ENCODE measurements around the gene TNFRSF18.
A peak's percentile ranks its signal among the peaks of the same experiment; 100 is the strongest.

Gene TNFRSF18

DNA sequence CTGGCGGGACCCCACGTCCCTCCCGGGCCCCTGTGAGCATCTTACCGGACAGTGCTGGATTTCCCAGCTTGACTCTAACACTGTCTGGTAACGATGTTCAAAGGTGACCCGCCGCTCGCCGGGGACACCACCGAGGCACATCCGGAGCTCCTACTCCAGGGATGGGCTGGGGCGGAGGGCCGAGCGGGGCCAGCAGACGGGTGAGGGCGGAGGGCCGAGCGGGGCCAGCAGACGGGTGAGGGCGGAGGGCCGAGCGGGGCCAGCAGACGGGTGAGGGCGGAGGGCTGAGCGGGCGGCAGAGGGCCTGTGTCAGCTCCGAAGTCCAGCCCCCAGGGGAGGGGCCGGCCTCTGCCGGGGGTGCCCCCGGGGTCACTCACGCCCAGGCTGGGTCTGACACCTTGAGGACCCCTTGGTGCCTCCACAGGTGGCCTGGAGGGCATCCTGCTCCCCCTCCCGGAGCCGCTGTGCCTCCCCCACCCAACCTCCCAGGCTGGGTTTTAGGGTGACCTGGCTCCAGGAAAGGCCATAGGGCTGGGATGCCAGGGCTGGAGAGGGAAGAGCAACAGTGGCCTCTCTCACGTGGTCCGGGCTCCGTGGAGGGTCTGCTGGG is 38.4 kb downstream of the TNFRSF18 start:
- DNase-seq (ENCODE audit: extremely low read depth in 1 of 2, low read depth in 1 of 2): no peak

DNA sequence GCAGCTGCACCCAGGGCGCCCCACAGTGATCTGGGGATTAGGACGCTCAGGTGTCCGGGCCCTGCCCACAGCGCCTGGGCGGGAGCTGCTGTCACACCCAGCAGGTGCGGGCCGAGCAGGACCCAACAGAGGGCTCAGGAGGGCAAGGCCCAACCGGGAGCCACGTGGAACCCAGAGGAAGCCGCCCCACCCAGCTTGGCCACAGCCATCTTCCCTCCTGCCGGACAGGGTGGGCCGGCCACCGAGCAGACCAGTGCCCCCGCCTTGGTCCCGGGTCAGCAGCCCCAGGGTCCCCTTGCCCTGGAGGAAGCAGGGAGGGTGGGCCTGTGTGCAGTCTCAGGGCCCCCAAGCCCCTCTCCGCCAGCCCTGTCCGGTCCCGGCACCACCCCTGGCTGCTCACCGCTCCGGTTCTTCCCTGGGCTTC is 39.0 kb downstream of the TNFRSF18 start:
- DNase-seq (ENCODE audit: extremely low read depth in 1 of 2, low read depth in 1 of 2): no peak

DNA sequence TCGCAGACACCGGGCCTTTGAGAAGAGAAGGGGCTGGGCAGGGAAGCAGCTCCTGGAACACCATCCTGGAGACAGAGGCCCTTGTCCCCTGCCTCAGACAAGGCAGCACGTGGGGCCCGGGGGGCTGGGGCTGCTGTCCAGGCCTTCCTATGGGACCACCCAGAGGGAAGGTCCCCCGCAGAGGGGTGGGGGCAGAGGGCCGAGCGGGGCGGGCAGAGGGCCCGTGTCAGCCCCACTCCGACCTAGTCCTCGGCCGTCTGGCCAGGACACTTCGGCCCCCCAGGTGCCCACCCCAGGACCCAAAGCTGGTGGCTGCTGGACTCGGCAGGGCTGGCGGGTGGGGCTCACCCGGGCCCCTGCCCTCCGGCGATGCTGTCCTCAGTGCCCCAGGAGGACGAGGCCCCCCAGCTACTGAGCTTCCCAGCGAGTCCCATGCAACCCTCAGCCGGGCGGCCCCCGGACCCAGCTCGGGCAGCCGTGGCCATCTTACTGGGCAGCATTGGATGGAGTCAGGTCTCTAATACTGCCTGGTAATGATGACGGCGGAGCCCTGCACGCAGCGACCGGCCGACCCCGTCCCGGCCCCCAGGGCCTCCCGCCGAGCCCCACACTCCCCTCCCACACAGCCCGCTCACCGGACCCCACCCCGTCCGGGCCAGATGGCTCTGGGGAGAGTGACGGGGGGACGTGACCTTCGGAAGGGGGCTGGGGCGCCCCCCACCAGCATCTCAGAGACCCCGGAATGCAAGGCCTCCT is 39.6 kb downstream of the TNFRSF18 start:
- no peak for DNase-seq (ENCODE audit: extremely low read depth in 1 of 2, low read depth in 1 of 2)

DNA sequence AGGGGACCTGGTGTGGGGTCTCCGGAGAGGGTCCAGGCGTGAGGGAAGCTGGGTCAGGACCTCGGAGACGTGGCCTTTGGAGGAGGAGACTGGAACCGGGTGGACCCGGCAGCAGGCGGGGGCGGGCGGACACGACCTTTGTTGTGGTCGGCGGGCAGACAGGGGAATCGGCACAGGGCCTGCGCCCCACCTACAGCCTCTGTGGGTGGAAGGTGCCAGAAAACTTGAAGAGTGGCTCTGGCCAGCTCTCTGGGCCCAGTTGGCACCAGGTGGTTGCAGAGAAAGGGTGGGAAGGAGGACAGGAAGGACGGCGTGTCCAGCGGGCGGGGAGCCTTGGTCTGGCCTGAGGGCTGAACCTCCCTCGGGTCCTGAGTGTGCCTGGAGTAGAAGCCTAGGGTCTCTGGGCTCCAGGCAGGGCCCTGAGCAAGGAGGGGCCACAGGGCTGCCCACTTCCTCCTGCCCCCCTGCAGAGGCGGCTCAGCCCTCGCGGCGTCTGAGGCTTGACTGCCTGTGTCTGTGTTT is 40.4 kb downstream of the TNFRSF18 start:
- no peak for DNase-seq (ENCODE audit: extremely low read depth in 1 of 2, low read depth in 1 of 2)

DNA sequence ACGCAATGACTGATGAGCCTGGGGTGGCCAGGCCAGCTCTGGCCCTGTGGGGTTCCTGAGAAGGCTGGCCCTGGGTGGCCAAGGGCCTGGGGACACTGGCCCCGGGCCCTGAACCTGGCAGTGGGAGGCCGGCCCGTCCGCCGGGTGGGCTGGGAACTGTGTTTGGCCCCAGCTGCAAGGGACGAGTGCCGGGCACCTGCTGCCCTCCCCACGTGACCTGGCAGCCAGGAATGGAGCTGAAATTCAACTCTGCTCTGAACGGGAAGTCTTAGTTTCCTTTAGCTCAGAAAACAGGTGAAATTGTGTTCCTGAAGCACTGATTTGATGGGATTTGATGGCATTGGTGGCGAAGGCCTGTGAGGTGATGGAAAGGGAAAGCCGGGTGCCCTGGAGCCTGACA is 40.9 kb downstream of the TNFRSF18 start:
- no peak for DNase-seq (ENCODE audit: extremely low read depth in 1 of 2, low read depth in 1 of 2)

DNA sequence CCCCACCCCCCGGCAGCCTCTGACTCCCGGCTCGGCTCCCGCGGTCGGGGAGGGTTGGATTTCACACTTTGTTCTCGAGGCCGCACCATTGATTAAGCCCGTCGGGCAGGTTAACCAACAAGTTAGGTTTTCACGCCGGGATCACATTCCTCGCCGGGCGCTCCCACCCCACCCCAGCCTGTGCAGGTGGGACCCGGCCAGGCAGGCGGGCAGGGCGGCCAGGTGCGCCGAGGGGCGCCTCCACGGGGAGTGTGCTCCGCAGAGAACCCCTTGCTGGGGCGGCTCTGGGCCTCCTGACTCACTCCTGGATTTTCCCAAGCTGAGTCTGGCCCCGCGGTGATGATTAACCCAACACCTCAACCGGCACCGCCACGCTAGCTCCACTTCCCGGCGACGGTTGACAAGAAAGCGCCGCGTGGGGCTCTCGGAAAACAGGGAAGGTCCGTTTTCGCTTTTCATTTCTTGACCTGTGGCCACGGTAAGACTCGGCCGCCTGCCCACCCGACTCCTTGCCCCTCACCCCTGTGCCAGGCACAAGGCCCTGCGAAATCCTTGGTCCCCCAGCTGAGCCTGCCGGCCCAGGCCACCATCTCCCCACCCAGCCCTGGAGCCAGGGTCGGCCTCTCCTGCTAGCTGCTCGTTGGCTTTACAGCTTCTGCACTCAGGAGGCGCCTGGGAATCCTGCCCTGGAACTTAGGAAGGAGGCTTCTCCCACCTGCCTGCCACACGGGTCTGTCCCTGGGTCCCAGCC is 41.5 kb downstream of the TNFRSF18 start:
- no peak for DNase-seq (ENCODE audit: extremely low read depth in 1 of 2, low read depth in 1 of 2)

DNA sequence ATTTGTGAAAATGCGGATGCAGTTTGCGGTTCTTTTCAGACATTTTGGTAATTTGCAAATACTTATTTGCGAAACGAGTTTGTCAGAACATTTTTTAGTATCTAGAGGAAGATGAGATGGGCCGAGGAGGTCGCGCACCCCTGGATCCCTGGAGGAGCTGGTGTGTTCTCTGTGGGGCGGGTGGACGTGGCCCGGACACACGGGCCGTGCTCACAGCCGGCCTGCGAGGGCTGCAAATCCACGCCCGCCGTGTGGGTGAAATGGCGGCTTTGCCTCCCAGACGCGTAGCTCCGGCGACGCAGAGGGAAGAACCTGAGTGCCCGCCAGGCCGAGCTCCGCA is 42.1 kb downstream of the TNFRSF18 start:
- no peak for DNase-seq (ENCODE audit: extremely low read depth in 1 of 2, low read depth in 1 of 2)

DNA sequence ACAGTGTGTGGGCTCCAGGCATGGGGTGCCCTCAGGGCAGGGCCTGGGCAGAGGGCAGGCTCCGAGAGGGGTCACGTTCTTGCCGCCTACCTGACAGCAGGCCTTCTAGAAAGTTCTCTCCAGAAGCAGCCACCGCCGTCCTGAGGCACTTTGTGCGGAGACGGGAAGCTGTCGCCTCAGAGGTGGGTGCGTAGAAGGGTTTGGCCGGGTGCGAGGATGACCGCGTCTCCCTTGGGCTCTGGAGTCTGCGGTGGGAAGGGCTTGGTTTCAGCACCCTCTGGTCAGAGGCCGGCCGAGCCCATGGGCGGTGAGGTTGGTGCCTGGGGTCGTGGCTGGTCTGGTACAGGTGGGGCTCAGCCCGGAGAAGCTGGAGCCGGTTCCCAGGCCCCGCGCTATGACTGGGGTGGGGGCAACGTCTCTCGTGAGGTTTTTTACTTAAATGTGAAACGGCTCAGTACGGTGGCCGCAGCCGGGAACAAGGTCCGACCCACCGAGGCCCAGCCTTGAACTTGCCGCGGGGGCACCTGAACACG is 42.8 kb downstream of the TNFRSF18 start:
- no peak for DNase-seq (ENCODE audit: extremely low read depth in 1 of 2, low read depth in 1 of 2)

DNA sequence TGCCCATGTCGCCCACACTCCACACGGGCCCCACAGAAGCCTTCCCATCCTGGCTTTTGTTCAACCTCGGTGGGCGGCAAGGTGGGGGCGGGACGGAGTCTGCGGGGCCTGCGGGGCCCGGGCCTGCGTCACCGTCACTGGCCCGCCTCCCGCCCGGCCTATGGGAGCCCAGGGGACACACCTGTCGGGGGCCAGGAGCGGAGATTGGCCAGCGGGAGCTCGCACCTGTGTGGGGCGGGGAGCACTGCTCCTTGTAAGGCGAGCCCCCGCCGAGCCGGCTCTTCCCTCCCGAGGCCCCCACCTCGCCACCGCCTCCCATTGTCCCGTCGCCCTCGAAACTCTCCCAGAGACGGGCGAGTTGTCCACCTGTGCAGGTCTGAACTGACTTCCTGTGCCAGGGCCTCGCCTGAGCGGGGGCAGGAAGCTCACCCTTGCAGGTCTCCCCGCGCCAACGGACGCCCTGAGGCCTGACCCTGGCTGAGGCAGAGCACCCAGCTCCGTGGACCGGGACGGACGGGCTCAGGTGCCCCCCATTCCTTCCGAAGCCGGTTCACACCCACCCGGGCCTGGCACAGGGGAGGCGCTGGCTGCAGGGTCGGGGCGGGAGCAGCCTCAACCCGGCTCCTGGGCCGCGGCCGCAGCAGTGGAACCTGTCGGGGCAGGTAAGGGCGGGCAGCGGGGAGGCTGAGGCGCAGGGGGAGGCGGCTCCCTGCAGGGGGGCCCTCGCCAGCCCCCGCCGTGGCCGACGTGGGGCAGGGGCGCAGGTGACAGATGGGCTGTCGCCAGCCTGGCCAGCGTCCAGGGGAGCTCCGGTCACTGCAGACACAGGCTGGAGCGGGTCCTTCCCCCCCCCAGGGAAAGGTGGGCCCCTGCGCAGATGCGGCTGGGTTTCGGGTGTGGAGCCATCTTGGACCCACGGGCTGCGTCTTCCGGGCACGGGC is 43.5 kb downstream of the TNFRSF18 start:
- no peak for DNase-seq (ENCODE audit: extremely low read depth in 1 of 2, low read depth in 1 of 2)

DNA sequence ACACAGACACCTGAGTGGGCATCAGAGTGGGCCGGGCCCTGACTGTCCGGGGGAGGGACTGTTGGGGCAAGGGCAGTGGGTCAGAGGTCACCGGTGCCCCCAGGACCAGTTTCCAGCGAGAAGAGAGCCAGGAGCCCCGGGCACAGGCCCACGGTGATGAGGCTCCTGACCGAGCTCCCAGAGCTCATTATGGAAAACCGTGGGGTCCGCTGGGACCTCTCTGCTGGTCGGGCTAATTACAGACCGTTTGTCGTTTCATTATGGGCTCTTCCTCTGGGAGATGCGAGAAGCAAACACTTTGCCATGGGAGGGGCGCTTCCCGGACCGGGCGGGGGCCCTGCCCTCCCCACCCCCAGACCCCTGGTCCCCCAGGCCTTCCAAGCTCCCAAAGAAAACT is 44.7 kb downstream of the TNFRSF18 start:
- no peak for DNase-seq (ENCODE audit: extremely low read depth in 1 of 2, low read depth in 1 of 2)

DNA sequence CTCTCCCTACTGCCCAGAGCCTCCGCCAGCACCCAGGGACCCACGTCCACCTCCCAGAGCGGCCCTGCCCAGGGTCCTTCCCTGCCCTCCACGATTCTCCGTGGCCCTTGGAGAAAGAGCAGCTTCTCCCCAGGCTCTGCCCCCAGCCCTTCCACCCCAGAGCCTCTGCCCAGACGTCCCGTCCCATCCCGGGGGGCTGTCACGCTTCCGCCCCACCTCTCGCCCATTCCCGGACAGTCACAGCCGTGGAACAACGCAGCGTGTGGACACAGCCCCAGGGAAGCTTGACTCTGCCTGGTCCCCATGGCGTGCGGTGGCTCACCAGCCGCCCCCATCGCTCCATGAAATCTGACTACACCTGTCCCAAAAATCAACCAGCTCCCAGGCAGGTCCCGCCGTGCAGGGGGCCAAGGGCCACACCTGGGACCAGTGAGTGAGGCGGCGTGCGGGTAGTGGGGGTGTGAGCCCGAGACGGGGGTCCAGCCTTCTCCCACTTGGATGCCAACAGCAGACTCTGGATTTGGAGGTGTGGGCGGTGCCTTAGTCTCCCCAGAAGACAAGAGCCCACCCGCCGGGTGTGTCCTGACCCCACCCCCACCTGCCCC is 45.2 kb downstream of the TNFRSF18 start:
- DNase-seq (ENCODE audit: extremely low read depth in 1 of 2, low read depth in 1 of 2): no peak

DNA sequence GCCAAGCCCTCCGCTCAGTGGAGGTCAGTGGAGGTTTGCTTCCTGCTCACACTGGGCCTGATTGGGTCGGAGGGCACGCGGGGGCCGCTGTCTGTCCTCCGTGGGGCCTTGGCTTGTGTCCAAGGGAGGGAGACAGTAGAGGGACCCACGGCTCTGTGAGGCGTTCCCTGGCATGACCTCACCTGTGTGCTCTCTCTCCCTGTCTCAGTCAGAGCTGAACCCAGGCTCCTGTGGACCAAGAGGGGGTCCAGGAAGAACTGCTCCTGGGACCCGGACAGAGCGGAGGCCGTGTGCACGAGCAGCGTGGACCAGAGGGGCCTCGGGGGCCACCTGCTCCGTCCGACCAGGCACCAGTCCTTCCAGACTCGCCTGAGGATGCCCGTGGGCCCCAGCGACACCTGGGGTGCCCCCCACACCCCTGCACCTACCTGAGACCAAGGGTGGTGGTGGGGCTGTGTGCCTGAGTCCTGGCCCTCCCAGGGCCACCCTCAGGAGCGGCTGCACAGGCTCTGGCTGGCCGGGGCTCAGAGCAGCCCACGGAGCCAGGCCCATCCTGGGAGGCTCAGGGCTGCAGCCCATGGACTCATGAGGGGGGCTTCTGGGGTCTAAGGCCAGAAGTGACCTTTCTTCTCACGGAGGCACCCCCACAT is 46.0 kb downstream of the TNFRSF18 start:
- no peak for DNase-seq (ENCODE audit: extremely low read depth in 1 of 2, low read depth in 1 of 2)

DNA sequence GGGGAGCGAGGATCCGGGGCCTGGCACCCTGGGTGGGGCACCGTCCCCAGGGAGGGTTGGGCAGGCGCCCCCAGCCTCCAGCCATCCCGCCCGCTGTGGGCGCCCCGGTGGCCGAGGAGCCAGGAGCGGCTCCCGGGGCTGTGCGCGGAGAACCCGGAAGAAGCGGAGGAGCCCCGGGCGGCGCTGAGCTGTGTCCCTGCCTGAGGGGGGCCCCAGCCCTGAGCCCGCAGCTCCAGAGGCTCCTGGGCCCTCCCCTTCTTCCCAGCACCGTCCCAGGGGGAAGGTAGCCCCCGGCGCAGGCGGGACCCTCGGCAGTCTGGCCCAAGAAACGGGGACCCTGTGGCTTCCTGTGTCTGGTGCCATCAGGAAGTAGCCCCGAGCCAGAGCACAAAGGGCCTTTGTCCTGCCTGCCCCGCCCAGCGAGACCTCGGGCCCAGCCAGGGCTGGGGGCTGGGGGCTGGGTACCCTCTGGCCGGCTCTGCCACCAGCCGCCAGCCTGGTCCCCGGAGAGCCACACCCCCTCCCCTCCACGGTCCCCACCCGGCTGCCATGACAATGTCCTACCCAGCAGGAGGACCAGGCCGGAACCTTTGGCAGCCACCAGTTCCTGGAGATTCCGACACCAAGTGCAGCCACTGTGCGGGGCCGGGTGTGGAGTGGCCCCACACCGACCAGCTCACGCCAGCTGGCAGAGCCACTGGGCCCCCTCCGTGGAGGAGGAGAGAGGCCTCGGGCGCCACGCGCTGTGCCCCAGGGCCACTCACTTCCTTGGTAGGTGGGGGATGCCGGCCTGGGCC is 48.3 kb downstream of the TNFRSF18 start:
- no peak for DNase-seq (ENCODE audit: extremely low read depth in 1 of 2, low read depth in 1 of 2)

DNA sequence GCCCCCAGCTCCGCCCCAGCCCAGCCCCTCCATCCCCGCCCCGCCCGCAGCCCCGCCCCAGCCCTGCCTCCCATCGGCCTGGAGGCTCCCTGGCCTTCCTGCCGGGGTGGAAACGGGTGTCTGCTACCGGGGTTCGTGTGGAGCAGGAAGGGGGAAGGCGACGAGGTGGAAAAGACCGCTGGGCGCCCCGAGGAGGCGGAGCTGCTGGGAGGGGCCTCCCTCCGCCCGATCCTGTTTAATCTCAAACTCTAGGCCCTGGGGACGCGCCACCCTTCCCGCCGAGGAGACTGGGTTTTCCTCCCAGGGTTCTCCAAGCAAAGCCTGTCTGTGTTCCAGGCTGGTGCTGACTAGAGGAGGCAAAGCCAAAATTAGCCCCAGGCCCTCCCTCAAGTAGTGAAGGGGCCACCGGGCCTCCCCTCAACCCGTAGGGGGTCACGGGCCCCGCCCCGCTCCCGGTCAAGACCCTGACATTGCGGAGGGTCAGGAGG is 48.9 kb downstream of the TNFRSF18 start:
- peak in 1 of 2 donors; percentile 37 for DNase-seq (ENCODE audit: extremely low read depth in 1 of 2, low read depth in 1 of 2)

DNA sequence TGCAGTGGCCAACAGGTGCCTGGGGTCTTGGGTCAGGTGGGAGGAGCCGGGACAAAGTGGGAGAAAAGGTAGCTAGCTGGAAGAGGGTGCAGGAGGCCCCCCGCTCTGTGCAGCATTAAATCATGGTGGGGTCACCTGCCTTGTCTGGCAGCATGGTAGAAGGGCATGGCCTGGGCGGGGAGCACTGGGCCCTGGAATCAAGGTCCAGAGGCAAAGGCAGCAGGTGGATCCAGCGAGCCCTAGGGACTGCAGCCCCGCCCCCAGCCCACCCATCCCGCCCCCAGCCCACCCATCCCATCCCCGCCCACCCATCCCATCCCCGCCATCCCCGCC is 49.4 kb downstream of the TNFRSF18 start:
- no peak for DNase-seq (ENCODE audit: extremely low read depth in 1 of 2, low read depth in 1 of 2)

DNA sequence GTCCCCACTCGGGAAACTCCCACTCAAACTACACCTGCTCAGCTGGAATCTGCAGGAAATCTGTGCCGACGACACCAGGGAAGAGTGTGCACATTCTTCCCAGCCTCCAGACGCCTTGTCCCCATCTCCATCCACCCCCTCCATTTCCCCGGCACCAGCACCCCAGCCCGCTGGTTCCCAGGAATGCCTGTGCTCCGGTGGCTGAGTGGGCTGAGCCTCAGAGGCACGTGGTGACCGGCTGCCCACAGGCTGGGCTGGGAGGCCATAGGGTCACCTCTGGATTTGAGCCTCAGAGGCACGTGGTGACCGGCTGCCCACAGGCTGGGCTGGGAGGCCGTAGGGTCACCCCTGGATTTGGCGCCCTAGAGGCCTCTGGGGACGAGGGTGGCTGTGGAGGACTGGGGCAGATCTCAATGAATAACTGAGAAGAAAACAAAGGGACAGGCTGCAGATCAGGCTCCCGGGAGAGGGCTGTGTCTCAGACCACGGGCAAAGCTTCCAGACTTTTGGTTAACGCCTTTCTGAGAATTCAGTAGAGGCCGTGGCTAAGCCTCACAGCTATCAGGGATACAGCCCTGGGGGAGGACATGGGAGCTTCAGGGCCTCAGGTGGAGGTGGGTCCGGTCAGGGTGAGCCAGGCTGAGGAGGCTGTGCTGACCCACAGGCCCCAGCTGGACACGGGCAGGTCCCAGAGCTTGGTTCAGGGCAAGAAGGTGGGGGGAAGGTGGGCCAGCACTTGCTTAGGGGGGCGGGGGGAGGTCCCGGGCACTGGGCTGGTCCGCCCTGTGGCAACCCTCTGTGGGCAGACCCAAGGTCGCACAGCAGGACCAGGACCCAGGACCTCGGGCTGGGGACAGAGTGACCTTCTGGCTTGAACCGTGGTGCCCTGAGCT is 50.0 kb downstream of the TNFRSF18 start:
- no peak for DNase-seq (ENCODE audit: extremely low read depth in 1 of 2, low read depth in 1 of 2)

DNA sequence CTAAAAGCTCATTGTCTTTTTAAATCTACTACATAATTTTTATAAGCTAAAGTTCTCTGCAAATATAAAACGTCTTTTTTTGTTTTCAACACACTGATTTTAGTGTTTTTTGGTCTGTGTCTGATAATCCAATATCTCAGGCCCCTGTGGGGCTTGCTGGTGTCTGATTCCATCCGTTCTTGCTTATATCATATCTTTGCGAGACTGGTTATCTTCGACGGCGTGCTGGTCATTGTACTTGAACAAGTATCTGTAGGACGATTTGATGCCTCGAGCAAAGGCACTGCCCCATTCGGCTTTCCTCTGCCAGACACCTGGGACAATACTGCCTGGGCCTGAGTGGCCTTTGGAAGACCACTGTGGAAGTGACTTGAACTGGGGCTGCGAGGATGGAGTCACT is 51.1 kb downstream of the TNFRSF18 start:
- no peak for DNase-seq (ENCODE audit: extremely low read depth in 1 of 2, low read depth in 1 of 2)

DNA sequence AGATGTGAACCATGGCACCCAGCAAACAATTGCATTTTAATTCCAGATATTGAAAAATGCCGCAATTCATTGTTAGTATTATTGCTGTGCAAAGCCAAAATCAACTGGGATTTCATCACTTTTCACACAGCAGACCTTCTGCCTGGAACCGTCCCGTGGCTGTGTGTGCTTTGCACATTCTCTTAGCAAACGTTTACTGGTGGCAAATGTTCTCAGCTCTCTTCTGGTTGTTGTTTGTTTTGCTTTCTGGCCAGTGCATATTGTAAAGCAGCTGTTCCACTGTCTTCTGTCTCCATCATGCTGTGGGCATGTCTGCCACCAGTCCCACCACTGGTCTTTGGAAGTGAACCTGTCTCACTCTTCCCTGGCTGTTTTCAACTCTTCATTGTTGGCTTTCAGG is 52.5 kb downstream of the TNFRSF18 start:
- DNase-seq (ENCODE audit: extremely low read depth in 1 of 2, low read depth in 1 of 2): no peak
